ENCODE measurements around the gene SPCS1. TPM values are rescaled to one million over a fixed set of nuclear protein-coding genes. Genes with fewer than 3 reads are reported as not detected.

The SPCS1 gene
- total RNA-seq, 1 donor from 2014 or later: 62.4 TPM

DNA sequence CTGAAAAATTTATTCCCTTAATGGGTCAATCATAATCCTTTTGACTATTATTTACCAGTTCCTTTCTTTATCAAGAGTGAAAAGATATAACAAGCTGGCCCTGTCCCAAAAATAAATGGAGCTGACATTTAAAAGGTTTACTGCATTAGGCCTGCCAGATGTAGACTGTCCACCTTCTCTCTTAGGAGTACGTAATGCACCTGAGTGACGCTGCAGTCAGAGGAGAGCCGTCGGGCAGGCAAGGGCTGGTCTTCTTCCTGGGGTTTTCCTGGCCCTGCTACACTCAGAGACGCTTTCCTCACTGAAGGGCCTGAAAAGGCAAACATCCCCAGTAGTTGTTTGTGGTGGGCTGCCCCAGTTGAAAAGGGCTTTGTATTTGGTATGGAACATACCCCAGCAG, 37.2 kb downstream of the SPCS1 start:
- no peak for DNase-seq
- TF ChIP-seq, protein P1, sequence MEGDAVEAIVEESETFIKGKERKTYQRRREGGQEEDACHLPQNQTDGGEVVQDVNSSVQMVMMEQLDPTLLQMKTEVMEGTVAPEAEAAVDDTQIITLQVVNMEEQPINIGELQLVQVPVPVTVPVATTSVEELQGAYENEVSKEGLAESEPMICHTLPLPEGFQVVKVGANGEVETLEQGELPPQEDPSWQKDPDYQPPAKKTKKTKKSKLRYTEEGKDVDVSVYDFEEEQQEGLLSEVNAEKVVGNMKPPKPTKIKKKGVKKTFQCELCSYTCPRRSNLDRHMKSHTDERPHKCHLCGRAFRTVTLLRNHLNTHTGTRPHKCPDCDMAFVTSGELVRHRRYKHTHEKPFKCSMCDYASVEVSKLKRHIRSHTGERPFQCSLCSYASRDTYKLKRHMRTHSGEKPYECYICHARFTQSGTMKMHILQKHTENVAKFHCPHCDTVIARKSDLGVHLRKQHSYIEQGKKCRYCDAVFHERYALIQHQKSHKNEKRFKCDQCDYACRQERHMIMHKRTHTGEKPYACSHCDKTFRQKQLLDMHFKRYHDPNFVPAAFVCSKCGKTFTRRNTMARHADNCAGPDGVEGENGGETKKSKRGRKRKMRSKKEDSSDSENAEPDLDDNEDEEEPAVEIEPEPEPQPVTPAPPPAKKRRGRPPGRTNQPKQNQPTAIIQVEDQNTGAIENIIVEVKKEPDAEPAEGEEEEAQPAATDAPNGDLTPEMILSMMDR (IDR thresholded peaks at IDR 0.05; ENCODE audit: partially characterized antibody, unreplicated experiment): no peak
- H3K4me1 Mint-ChIP-seq (ENCODE audit: low read depth, unreplicated experiment): no peaks in the 10 kb centered on the region
- H3K4me3 Mint-ChIP-seq (ENCODE audit: unreplicated experiment): no peak overlapping the region
- no peaks in the 10 kb centered on the region for H3K27me3 Mint-ChIP-seq (ENCODE audit: unreplicated experiment)
- no peaks in the 10 kb centered on the region for H3K9me3 Mint-ChIP-seq (ENCODE audit: unreplicated experiment)
- no peaks in the 10 kb centered on the region for H3K36me3 Mint-ChIP-seq (ENCODE audit: unreplicated experiment)
- no peak overlapping the region for H3K27ac Mint-ChIP-seq (ENCODE audit: unreplicated experiment)

DNA sequence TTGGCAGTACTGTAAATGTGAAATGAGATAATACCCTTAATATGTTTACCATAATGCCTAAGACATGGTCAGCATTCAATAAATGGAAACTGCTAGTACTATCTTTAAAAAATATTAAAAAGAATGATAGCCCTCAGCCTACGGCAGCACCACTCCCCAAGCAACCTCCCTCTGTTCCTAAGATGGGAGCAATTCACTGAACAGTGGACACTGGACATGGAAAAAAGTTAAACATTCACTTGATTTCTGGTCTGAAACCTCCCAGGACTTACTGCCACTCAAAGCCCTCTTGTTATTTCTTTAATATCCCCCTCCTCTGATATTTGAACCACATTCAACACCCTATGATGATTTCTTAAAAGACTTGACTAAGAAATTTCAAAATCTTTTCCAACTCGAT, 37.8 kb downstream of the SPCS1 start:
- TF ChIP-seq, protein P1 (IDR thresholded peaks at IDR 0.05; ENCODE audit: partially characterized antibody, unreplicated experiment): no peak
- H3K4me3 Mint-ChIP-seq (ENCODE audit: unreplicated experiment): no peak overlapping the region
- H3K27ac Mint-ChIP-seq (ENCODE audit: unreplicated experiment): no peak overlapping the region
- no peaks in the 10 kb centered on the region for H3K27me3 Mint-ChIP-seq (ENCODE audit: unreplicated experiment)
- H3K36me3 Mint-ChIP-seq (ENCODE audit: unreplicated experiment): no peaks in the 10 kb centered on the region
- no peak for DNase-seq
- no peaks in the 10 kb centered on the region for H3K4me1 Mint-ChIP-seq (ENCODE audit: low read depth, unreplicated experiment)
- H3K9me3 Mint-ChIP-seq (ENCODE audit: unreplicated experiment): no peaks in the 10 kb centered on the region

DNA sequence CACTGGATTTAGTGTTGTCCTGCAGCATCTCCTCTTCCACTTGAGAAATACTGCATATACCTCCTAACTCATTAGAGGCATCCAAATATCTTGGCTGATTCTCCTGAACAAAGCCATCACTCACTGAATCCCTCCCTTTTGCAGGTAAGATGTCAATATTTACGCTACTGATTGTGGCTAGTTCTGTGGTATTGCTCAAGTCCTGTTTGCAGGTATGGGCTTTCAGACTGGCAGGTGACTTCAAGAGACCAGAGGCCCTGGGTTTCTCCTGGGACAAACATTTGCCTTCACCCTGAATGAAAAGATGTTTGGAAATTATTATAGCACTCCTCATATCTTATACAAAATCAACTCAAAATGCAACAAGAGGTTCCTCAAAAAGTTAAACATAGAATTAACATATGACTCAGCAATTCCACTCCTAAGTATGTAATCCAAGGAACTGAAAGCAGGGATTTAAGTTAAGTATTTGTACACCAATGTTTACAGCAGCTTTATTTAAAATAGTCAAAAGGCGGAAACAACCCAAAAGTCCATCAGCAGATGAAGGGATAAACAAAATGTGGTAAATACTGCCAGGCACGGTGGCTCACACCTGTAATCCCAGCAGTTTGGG, 46.2 kb downstream of the SPCS1 start:
- H3K9me3 Mint-ChIP-seq (ENCODE audit: unreplicated experiment): no peaks in the 10 kb centered on the region
- H3K27ac Mint-ChIP-seq (ENCODE audit: unreplicated experiment): no peak overlapping the region
- H3K4me3 Mint-ChIP-seq (ENCODE audit: unreplicated experiment): no peak overlapping the region
- no peak for DNase-seq
- TF ChIP-seq, protein P1 (IDR thresholded peaks at IDR 0.05; ENCODE audit: partially characterized antibody, unreplicated experiment): no peak
- no peaks in the 10 kb centered on the region for H3K27me3 Mint-ChIP-seq (ENCODE audit: unreplicated experiment)
- H3K36me3 Mint-ChIP-seq (ENCODE audit: unreplicated experiment): no peaks in the 10 kb centered on the region
- H3K4me1 Mint-ChIP-seq (ENCODE audit: low read depth, unreplicated experiment): no peaks in the 10 kb centered on the region

DNA sequence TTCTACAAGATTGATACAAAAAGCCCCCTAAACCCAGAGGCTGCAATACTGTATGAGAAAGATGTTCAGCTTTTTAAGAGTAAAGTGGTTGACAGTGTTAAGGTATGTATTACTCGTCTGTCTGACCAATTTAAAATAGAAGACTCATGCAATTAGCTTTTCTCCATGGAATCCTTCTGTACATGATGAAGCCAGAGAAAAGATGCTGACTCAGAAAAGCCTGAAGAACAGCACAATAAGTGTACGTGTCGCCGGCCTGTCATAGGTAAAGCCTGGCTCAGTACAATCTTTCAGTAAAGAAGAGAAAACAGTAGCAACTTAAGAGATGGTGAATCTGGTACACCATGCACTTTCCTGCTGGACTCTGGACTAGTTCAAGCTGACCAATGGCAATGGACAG, 48.5 kb downstream of the SPCS1 start:
- DNase-seq: no peak
- H3K36me3 Mint-ChIP-seq (ENCODE audit: unreplicated experiment): no peaks in the 10 kb centered on the region
- H3K9me3 Mint-ChIP-seq (ENCODE audit: unreplicated experiment): no peaks in the 10 kb centered on the region
- TF ChIP-seq, protein P1 (IDR thresholded peaks at IDR 0.05; ENCODE audit: partially characterized antibody, unreplicated experiment): no peak
- H3K27me3 Mint-ChIP-seq (ENCODE audit: unreplicated experiment): no peaks in the 10 kb centered on the region
- no peak overlapping the region for H3K4me3 Mint-ChIP-seq (ENCODE audit: unreplicated experiment)
- H3K27ac Mint-ChIP-seq (ENCODE audit: unreplicated experiment): no peak overlapping the region
- H3K4me1 Mint-ChIP-seq (ENCODE audit: low read depth, unreplicated experiment): no peaks in the 10 kb centered on the region

DNA sequence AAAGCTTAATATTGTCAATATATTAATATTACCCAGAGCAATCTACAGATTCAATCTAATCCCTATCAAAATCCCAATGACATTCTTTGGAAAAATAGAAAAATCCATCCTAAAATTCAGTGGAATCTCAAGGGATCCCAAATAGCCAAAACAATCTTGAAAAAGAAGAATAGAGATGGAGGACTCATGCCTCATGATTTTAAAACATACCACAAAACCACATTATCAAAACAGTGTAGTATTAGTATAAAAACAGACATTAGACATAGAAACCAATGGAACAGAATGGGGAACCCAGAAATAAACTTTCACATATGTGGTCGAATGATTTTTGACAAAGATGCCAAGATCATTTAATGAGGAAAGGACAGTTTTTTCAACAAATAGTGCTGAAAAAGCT, 50.2 kb downstream of the SPCS1 start:
- Mint-ChIP-seq H3K9me3 (ENCODE audit: unreplicated experiment) (no peaks in the 10 kb centered on the region), H3K36me3 (ENCODE audit: unreplicated experiment) (no peaks in the 10 kb centered on the region), H3K4me1 (ENCODE audit: low read depth, unreplicated experiment) (no peaks in the 10 kb centered on the region), H3K27me3 (ENCODE audit: unreplicated experiment) (no peaks in the 10 kb centered on the region), H3K4me3 (ENCODE audit: unreplicated experiment) (no peak overlapping the region), H3K27ac (ENCODE audit: unreplicated experiment) (no peak overlapping the region)
- TF ChIP-seq, protein P1 (IDR thresholded peaks at IDR 0.05; ENCODE audit: partially characterized antibody, unreplicated experiment): no peak
- DNase-seq: no peak

Other genes starting within 250 kb of the SPCS1 start
- gene STAB1, start 210.8 kb upstream of the SPCS1 start, total RNA-seq (ENCODE audit: unreplicated experiment): 6.3 TPM
- 308 TPM for gene NT5DC2, start 172.2 kb upstream of the SPCS1 start, total RNA-seq (ENCODE audit: unreplicated experiment)
- 13.7 TPM for gene UQCC5, start 169.5 kb upstream of the SPCS1 start, total RNA-seq (ENCODE audit: unreplicated experiment)
- 192 TPM for gene PBRM1, start 20.2 kb upstream of the SPCS1 start, total RNA-seq (ENCODE audit: unreplicated experiment)
- gene GNL3, start 20.1 kb upstream of the SPCS1 start, total RNA-seq (ENCODE audit: unreplicated experiment): 75.2 TPM
- gene GLT8D1, start 315 bp upstream of the SPCS1 start, total RNA-seq (ENCODE audit: unreplicated experiment): 46.4 TPM
- gene NEK4, start 64.8 kb downstream of the SPCS1 start, total RNA-seq (ENCODE audit: unreplicated experiment): 28.5 TPM
- not detected for gene ITIH1, start 71.5 kb downstream of the SPCS1 start, total RNA-seq (ENCODE audit: unreplicated experiment)
- gene ITIH3, start 88.7 kb downstream of the SPCS1 start, total RNA-seq (ENCODE audit: unreplicated experiment): not detected
- gene ITIH4, start 124.6 kb downstream of the SPCS1 start, total RNA-seq (ENCODE audit: unreplicated experiment): 8.0 TPM
- 3.5 TPM for gene MUSTN1, start 128.9 kb downstream of the SPCS1 start, total RNA-seq (ENCODE audit: unreplicated experiment)
- 23.0 TPM for gene STIMATE, start 191.4 kb downstream of the SPCS1 start, total RNA-seq (ENCODE audit: unreplicated experiment)